Heart left ventricle (tissue), 13 donors: ENCODE results near the gene COMMD4.

Experiments
- POLR2A ChIP-seq, 2 donors: fragments of 450-650 bp; IDR thresholded peaks; one replicate each; pipeline ENCODE4 v1.6.1; 2017; ENCODE audit warnings: antibody characterized with exemption in 2 of 2, mild to moderate bottlenecking in 2 of 2, moderate library complexity in 2 of 2
- TF ChIP-seq, protein P1 (sequence below), 12 donors: fragments of 200-600 bp; sonication (generic) in 4 of 12; IDR thresholded peaks; one replicate each; pipeline versions ENCODE4 v1.5.0 to v1.8.0; 2018 to 2022; ENCODE audit warnings: antibody characterized with exemption in 12 of 12, mild to moderate bottlenecking in 5 of 12
- donor health status: ischemic (EF 13 %, LVEDD 7.1; RV severe dilation, severe dysfunction).
- donor health status: DM: no; HTN: yes; CAD: no.
- donor health status: DM: no; HTN: no; CAD: no.
- donor health status: ischemic (EF 25% LVEDD 6.9; RV normal size, moderate dysfunction).
- donor health status: ischemic (EF 25% LVEDD 5.7; RV mildly dilated, moderate dysfunction).
- donor health status: ischemic (EF 35%, LVEDD 5.7; RV mildly dilated, moderate dysfunction).
- donor health status: nonischemic (EF 11% LVEDD 7.7; RV severe dilation, severe dysfunction).
- donor health status: DM: yes; HTN: yes; CAD: no.
- donor health status: PGD.
- donor health status: ischemic (EF 29% LVEDD 5.4; RV normal size, mild dysfunction).
- donor health status: nonischemic (EF 23%, LVEDD 6.1; RV moderate dilation, normal function).

DNA sequence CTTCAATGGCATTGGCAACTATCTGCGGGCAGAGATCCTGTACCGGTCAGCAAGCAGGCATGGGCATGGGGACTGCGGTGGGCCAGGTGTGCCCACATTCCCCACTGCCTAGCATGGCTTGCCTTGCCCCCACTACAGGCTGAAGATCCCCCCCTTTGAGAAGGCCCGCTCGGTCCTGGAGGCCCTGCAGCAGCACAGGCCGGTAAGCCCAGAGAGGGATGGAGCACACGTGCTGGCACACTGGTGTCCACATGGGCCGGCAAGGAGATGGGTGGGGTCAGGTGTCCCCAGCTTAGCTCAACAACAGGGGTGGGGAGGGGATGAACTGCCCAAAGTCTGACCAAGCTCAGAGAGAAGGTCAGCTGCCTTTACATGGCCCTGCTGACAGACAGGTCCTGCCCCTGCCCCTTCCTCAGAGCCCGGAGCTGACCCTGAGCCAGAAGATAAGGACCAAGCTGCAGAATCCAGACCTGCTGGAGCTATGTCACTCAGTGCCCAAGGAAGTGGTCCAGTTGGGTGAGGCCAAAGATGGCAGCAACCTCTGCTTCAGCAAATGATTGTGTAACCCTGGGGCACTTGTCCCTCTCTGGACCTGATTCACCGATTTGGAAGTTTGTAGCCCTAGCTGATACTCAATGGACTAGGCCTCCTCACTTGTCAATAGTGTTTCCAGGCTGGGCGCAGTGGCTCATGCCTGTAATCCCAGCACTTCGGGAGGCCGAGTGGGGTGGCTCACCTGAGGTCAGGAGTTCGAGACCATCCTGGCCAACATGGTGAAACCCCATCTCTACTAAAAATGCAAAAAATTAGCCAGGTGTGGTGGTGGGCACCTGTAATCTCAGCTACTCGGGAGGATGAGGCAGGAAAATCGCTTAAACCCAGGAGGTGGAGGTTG is 16.6 kb downstream of the COMMD4 start:
- TF ChIP-seq, protein P1, sequence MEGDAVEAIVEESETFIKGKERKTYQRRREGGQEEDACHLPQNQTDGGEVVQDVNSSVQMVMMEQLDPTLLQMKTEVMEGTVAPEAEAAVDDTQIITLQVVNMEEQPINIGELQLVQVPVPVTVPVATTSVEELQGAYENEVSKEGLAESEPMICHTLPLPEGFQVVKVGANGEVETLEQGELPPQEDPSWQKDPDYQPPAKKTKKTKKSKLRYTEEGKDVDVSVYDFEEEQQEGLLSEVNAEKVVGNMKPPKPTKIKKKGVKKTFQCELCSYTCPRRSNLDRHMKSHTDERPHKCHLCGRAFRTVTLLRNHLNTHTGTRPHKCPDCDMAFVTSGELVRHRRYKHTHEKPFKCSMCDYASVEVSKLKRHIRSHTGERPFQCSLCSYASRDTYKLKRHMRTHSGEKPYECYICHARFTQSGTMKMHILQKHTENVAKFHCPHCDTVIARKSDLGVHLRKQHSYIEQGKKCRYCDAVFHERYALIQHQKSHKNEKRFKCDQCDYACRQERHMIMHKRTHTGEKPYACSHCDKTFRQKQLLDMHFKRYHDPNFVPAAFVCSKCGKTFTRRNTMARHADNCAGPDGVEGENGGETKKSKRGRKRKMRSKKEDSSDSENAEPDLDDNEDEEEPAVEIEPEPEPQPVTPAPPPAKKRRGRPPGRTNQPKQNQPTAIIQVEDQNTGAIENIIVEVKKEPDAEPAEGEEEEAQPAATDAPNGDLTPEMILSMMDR (IDR thresholded peaks at IDR 0.05) = no peak
- TF ChIP-seq POLR2A (IDR thresholded peaks at IDR 0.05) = no peak
